Aorta (tissue), 5 donors: Measurements from ENCODE around the gene RMND5A. TPM values are rescaled to one million over a fixed set of nuclear protein-coding genes. Genes with fewer than 3 reads are reported as not detected.

Experiments
- ATAC-seq: fragments of 200-7000 bp; cut with Tn5 transposase; one replicate; pipeline ENCODE4 v1.9.1; 2022; ENCODE audit warnings: moderate library complexity; ENCODE audit not compliant: low FRiP score
- DNase-seq, 2 donors: peaks; one replicate each; pipeline ENCODE4 v3.0.0-alpha.2; 2020
- H3K27ac ChIP-seq, 2 donors: one replicate each; pipeline ENCODE4 v1.5.1; 2013; ENCODE audit warnings: low read length in 2 of 2, mild to moderate bottlenecking in 2 of 2, moderate library complexity in 2 of 2, control low read depth in 1 of 2, inconsistent platforms in 1 of 2, low read depth in 1 of 2
- H3K27me3 ChIP-seq, 2 donors: one replicate each; pipeline ENCODE4 v1.6.1; 2013; ENCODE audit warnings: control low read depth in 1 of 2, low read length in 1 of 2, mild to moderate bottlenecking in 1 of 2, moderate library complexity in 1 of 2; ENCODE audit not compliant: insufficient read depth in 2 of 2, control insufficient read depth in 1 of 2
- H3K36me3 ChIP-seq, 2 donors: one replicate each; pipeline ENCODE4 v1.6.1; 2013; ENCODE audit warnings: control low read depth in 1 of 2, low read length in 1 of 2, mild to moderate bottlenecking in 1 of 2; ENCODE audit not compliant: insufficient read depth in 2 of 2, control insufficient read depth in 1 of 2
- H3K4me1 ChIP-seq, 2 donors: one replicate each; pipeline ENCODE4 v1.6.1; 2013; ENCODE audit warnings: low read length in 2 of 2, control low read depth in 1 of 2, mild to moderate bottlenecking in 1 of 2, moderate library complexity in 1 of 2; ENCODE audit not compliant: insufficient read depth in 2 of 2, control insufficient read depth in 1 of 2
- H3K4me3 ChIP-seq, 2 donors: one replicate each; pipeline ENCODE4 v1.5.1; 2013; ENCODE audit warnings: low read length in 2 of 2, control low read depth in 1 of 2, mild to moderate bottlenecking in 1 of 2
- H3K9me3 ChIP-seq: one replicate; pipeline ENCODE4 v1.6.1; 2013; ENCODE audit warnings: mild to moderate bottlenecking, low read length; ENCODE audit not compliant: control insufficient read depth
- WGBS, 2 donors: extraction: QIAGEN DNeasy Blood & Tissue Kit; methylation state at CpG; one replicate each; pipeline ENCODE4 v1.1.7; 2013; 5-methylcytosine and 5-hydroxymethylcytosine counted together
- intact Hi-C, 2 donors: fragments of 100-400 bp; cut with DNase I; formaldehyde crosslinking; loops; one replicate each; pipeline versions ENCODE4 v1.14.2 to v1.15.0; 2022
- polyA plus RNA-seq, 2 donors: library from polyadenylated mRNA; stranded (reverse); fragments of 200-250 nt; gene quantifications; one replicate each; pipeline ENCODE4 v1.2.3, GENCODE V29; 2013
- total RNA-seq, 2 donors: library from RNA; stranded (reverse); fragmentation: NEBNext Ultra II Directional; extraction: Animal tissue kit (Norgen Biotek cat#: 25700); gene quantifications; one replicate each; pipeline ENCODE4 v1.2.1, GENCODE V29; 2021
- donor health status: healthy with polysubstance abuse.
- donor health status: Bipolar disorder and iron deficiency.
- donor health status: DM: no; HTN: no; CAD: no.
- donor health status: DM: no; HTN: no; CAD: no.
- donor health status: DM: yes; HTN: yes; CAD: no.

Gene RMND5A
- total and polyA plus RNA-seq, 4 donors: 7.7 to 27.2 (median 17.3) TPM

DNA sequence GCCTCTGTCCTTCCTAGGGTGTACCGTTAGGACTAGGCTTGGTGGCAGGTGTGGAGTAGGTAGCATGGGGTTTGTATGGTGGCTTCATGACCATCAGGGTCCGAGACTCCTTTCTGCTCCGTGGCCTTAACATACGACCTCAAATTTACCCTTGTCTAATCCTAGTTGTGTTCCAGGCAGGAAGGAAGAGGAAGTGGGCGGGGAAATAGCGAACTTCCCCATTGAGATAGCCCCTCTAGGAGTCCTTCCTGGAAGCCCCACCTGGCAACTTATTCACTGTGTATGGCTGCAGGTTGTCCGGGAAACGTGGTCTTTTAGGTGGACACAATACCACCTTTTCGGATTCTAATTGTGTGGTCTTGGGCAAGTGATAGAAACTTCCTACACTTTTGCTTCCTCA, 61.3 kb downstream of the RMND5A start:
- intact Hi-C loops: no loop called here
- no peak for DNase-seq
- no peaks in the 10 kb centered on the region for H3K4me1 ChIP-seq
- no peak overlapping the region for H3K4me3 ChIP-seq
- H3K36me3 ChIP-seq: peaks cover 0 to 2% of the 10 kb centered on the region in 2 donors
- H3K27me3 ChIP-seq: no peaks in the 10 kb centered on the region
- no peak for ATAC-seq
- WGBS, 2 donors: 85 to 88% methylated on average over 9 of the region's 9 CpGs
- no peaks in the 10 kb centered on the region for H3K9me3 ChIP-seq
- no peak overlapping the region for H3K27ac ChIP-seq

GRCh38 chr2:86782748-86783147, 62.7 kb downstream of the RMND5A start:
- whole genome bisulfite sequencing, 2 donors: 92 to 94% methylated on average over 7 of the region's 7 CpGs
- ATAC-seq (no peak), DNase-seq (no peak)
- Histone ChIP-seq H3K4me3 (no peak overlapping the region), H3K36me3 (no peaks in the 10 kb centered on the region), H3K9me3 (no peaks in the 10 kb centered on the region), H3K27me3 (no peaks in the 10 kb centered on the region), H3K4me1 (peaks cover 0 to 2% of the 10 kb centered on the region in 2 donors), H3K27ac (no peak overlapping the region)
- intact Hi-C loops: no loop called here

GRCh38 chr2:86783615-86784339, 63.7 kb downstream of the RMND5A start:
- intact Hi-C loops: no loop called here
- Histone ChIP-seq H3K36me3 (no peaks in the 10 kb centered on the region), H3K4me1 (peaks cover 0 to 2% of the 10 kb centered on the region in 2 donors), H3K9me3 (no peaks in the 10 kb centered on the region), H3K4me3 (no peak overlapping the region), H3K27me3 (no peaks in the 10 kb centered on the region), H3K27ac (no peak overlapping the region)
- DNase-seq (no peak), ATAC-seq (no peak)
- 91% methylated on average over 8 of the region's 8 CpGs for WGBS, 2 donors

- peaks cover 0 to 2% of the 10 kb centered on the region in 2 donors for H3K4me1 ChIP-seq
- 90 to 96% methylated on average over 9 of the region's 9 CpGs for whole genome bisulfite sequencing, 2 donors
- no peak for DNase-seq
These were observed 65.4 kb downstream of the RMND5A start for GRCh38 chr2:86785456-86785855.

DNA sequence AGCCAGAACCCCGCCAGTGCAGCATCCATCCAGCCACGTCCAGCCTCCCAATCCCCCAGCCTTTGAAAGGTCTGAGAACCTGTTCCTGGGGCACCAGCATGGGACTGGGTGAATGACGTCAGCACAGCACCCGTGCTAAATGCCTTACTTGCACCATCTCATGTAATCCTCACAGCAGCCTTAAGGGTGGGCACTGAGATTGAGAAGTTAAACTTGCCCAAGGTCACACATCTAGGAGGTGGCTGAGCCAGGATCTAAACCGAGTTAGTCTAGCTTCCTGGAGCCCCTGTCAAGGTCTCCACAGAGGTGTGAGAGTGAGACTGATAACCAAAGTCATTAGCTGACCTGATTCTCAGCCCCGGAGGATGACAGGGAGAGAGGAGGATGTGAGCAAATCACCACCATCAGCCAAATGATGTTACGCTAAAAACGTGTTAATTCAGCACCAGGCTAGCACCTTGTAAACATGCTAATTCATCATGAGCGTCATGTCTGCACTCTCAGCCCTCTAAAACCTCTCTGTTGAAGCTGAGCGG, 66.0 kb downstream of the RMND5A start:
- Histone ChIP-seq H3K27ac (no peak overlapping the region), H3K36me3 (no peaks in the 10 kb centered on the region), H3K27me3 (no peaks in the 10 kb centered on the region), H3K9me3 (no peaks in the 10 kb centered on the region), H3K4me3 (no peak overlapping the region), H3K4me1 (peaks cover 0 to 2% of the 10 kb centered on the region in 2 donors)
- intact Hi-C loops: no loop called here
- ATAC-seq: no peak
- DNase-seq: no peak
- 78 to 80% methylated on average over 10 of the region's 10 CpGs for WGBS, 2 donors

More at GRCh38 chr2:86785456-86785855, 65.4 kb downstream of the RMND5A start:
- Histone ChIP-seq H3K36me3 (no peaks in the 10 kb centered on the region), H3K27me3 (no peaks in the 10 kb centered on the region), H3K4me3 (no peak overlapping the region), H3K27ac (no peak overlapping the region), H3K9me3 (no peaks in the 10 kb centered on the region)
- intact Hi-C loops: no loop called here
- ATAC-seq: no peak

DNA sequence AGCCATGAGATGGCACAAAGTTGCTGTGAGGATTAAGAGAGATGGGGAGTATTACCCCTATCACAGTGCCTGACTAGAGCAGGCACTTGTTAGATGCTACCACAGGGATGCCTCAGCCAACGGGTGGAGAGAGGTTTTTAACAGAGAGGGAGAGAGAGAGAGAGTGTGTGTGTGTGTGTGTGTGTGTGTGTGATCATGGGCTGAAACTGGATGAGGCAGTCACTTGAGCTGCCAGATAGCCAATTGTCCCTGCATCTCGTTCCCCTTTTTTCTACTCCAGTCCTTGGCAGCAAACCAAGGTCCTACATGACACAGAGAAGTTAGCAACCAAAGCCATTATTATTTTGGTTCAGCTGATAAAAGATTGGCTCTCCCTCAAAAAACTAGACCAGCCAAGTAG, 67.6 kb downstream of the RMND5A start:
- DNase-seq: peak in 1 of 2 donors; percentile 66
- no peak overlapping the region for H3K4me3 ChIP-seq
- ATAC-seq: no peak
- no peaks in the 10 kb centered on the region for H3K36me3 ChIP-seq
- no peak overlapping the region for H3K27ac ChIP-seq
- H3K9me3 ChIP-seq: no peaks in the 10 kb centered on the region
- peaks cover 0 to 2% of the 10 kb centered on the region in 2 donors for H3K4me1 ChIP-seq
- intact Hi-C loops: no loop called here
- no peaks in the 10 kb centered on the region for H3K27me3 ChIP-seq
- WGBS, 2 donors: 0 to 2% methylated on average over 2 of the region's 2 CpGs

DNA sequence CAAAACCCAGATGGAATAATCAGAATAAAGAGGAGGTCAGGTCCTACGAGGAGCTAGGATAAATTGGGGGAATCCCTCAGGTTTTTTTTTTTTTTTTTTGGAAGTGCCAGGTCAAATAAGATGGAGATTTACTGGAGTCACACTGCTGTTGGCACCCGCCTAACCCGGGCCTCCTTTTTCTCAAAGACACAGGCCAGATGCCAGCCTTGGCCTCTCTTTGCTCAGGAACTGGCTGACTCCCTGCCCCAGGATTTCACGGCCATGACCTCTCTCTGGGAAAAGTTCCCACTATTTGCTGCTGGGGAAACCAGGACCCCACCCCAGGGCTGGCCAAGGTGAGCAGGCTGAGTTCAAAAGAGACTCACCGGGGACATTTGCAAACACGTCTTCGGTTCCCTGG, 68.1 kb downstream of the RMND5A start:
- Histone ChIP-seq H3K36me3 (no peaks in the 10 kb centered on the region), H3K9me3 (no peaks in the 10 kb centered on the region), H3K4me3 (no peak overlapping the region), H3K27me3 (no peaks in the 10 kb centered on the region), H3K4me1 (peaks cover 0 to 2% of the 10 kb centered on the region in 2 donors), H3K27ac (no peak overlapping the region)
- ATAC-seq: peak; percentile 53
- DNase-seq: peak in 1 of 2 donors; percentile 69
- WGBS, 2 donors: 4 to 5% methylated on average over 7 of the region's 7 CpGs
- intact Hi-C loops: no loop called here

- ATAC-seq: no peak
- DNase-seq: peak; percentile 59 to 83
- no peak overlapping the region for H3K27ac ChIP-seq
- H3K9me3 ChIP-seq: no peaks in the 10 kb centered on the region
- intact Hi-C loops: no loop called here
- peaks cover 0 to 2% of the 10 kb centered on the region in 2 donors for H3K4me1 ChIP-seq
- WGBS, 2 donors: 3% methylated on average over 64 of the region's 64 CpGs
- H3K36me3 ChIP-seq: no peaks in the 10 kb centered on the region
- no peak overlapping the region for H3K4me3 ChIP-seq
- H3K27me3 ChIP-seq: no peaks in the 10 kb centered on the region
These were observed 69.0 kb downstream of the RMND5A start for GRCh38 chr2:86788881-86789686.
